AG04449 (cell line): ENCODE results near the gene SMC6.
A peak's percentile ranks its signal among the peaks of the same experiment; 100 is the strongest.

Source experiments
- CTCF ChIA-PET: fragments of 350-600 bp; formaldehyde crosslinking; extraction: SDS; loops from one replicate; lab custom pipeline; 2021; ENCODE audit warnings: antibody characterized with exemption; lab: Yijun Ruan, JAX
- POLR2A ChIA-PET: fragments of 400-600, 350-600 bp; formaldehyde crosslinking; extraction: SDS; loops from one replicate; lab custom pipeline; 2020; ENCODE audit warnings: antibody characterized with exemption, inconsistent platforms; lab: Yijun Ruan, JAX
- DNase-seq: peaks from one replicate; pipeline ENCODE4 v3.0.0-alpha.2; 2010; ENCODE audit warnings: low read depth, low spot score
- H3K4me3 ChIP-seq: 2 replicates; pipeline ENCODE4 v1.5.1; 2011; ENCODE audit warnings: low read depth, mild to moderate bottlenecking, control low read depth, low read length
- CTCF ChIP-seq: IDR thresholded peaks from one replicate; pipeline ENCODE4 v1.5.1; 2011; ENCODE audit warnings: mild to moderate bottlenecking, moderate library complexity, low read length, control low read depth, inconsistent platforms; ENCODE audit not compliant: insufficient read depth; ENCODE audit errors: missing control alignments

Gene SMC6

GRCh38 chr2:17646838-17647701 lies 106.5 kb downstream of the SMC6 start:
- ChIA-PET CTCF (interaction anchor here (1.1 to 6.7 kb wide), 11 partner anchors 9 to 876 kb away, joined by 3 to 147 read pairs (median 10); no protein-coding TSS in a partner anchor), POLR2A (no interaction called here)
- H3K4me3 ChIP-seq: no peak overlapping the region
- DNase-seq: no peak
- no peak for TF ChIP-seq CTCF

GRCh38 chr2:17646081-17646554 lies 107.5 kb downstream of the SMC6 start:
- TF ChIP-seq CTCF: peak; percentile 71
- ChIA-PET CTCF (interaction anchor here (0.8 to 6.7 kb wide), 23 partner anchors 10 to 875 kb away, joined by 3 to 147 read pairs (median 4); no protein-coding TSS in a partner anchor), POLR2A (interaction anchor here (0.6 kb wide), 2 partner anchors 24 to 108 kb away, joined by 3 read pairs; no protein-coding TSS in a partner anchor)
- H3K4me3 ChIP-seq: no peak overlapping the region
- DNase-seq: peak; percentile 41

GRCh38 chr2:17644997-17645720 lies 108.5 kb downstream of the SMC6 start:
- no peak for TF ChIP-seq CTCF
- ChIA-PET CTCF (interaction anchor here (0.8 to 6.7 kb wide), 21 partner anchors 9 to 889 kb away, joined by 3 to 147 read pairs (median 4); no protein-coding TSS in a partner anchor), POLR2A (interaction anchor here (0.6 kb wide), 2 partner anchors 23 to 107 kb away, joined by 3 read pairs; no protein-coding TSS in a partner anchor)
- no peak for DNase-seq
- no peak overlapping the region for H3K4me3 ChIP-seq

- DNase-seq: peak; percentile 88
- no peak overlapping the region for H3K4me3 ChIP-seq
- no peak for TF ChIP-seq CTCF
- ChIA-PET POLR2A (no interaction called here), CTCF (interaction anchor here (0.8 to 6.7 kb wide), 6 partner anchors 11 to 77 kb away, joined by 3 to 147 read pairs (median 13); no protein-coding TSS in a partner anchor)
These were observed 110.5 kb downstream of the SMC6 start for GRCh38 chr2:17643031-17643615.

- DNase-seq: no peak
- CTCF ChIA-PET: interaction anchor here (1.6 kb wide), 1 partner anchor 12 kb away, joined by 4 read pairs; no protein-coding TSS in a partner anchor
- POLR2A ChIA-PET: no interaction called here
- H3K4me3 ChIP-seq: no peak overlapping the region
- TF ChIP-seq CTCF: no peak
These were observed 113.2 kb downstream of the SMC6 start for GRCh38 chr2:17640406-17640805.
